Mammary epithelial cell (primary cell): Measurements from ENCODE around the gene GNAS-AS1.

Source experiments
- CTCF ChIP-seq, 2 donors: IDR thresholded peaks in 1 of 2; conservative IDR thresholded peaks in 1 of 2; 2 replicates each; pipeline ENCODE4 v1.5.1; 2011 to 2012; ENCODE audit warnings: inconsistent platforms in 2 of 2, low read length in 2 of 2, mild to moderate bottlenecking in 2 of 2, control low read depth in 1 of 2, low read depth in 1 of 2; ENCODE audit not compliant: insufficient read depth in 1 of 2; ENCODE audit errors: extremely low read depth in 1 of 2
- EZH2 ChIP-seq: IDR thresholded peaks from 2 replicates; pipeline ENCODE4 v1.6.1; 2012; ENCODE audit warnings: low read length, inconsistent platforms, borderline replicate concordance

- TF ChIP-seq CTCF (conservative IDR thresholded peaks at IDR 0.05 in 1 of 2, IDR thresholded peaks at IDR 0.05 in 1 of 2; ENCODE audit: extremely low read depth in 1 of 2, insufficient read depth in 1 of 2, low read depth in 1 of 2, low read length in 2 of 2) (no peak), EZH2 (no peak)
These were observed 30.8 kb downstream of the GNAS-AS1 start for GRCh38 chr20:58819921-58820320.
